Epithelial cell of prostate (primary cell): ENCODE results near the gene OPTN.
A peak's percentile ranks its signal among the peaks of the same experiment; 100 is the strongest.
"Not testable (repeated sequence)": the region's sequence is repeated elsewhere in the genome, so short reads cannot be mapped to it uniquely, and the experiment has no call there.

Experiments
- DNase-seq: peaks from one replicate; pipeline ENCODE4 v3.0.0-alpha.2; 2011; ENCODE audit warnings: low read depth, low spot score
- H3K27ac ChIP-seq: fragments of 450-650 bp; 2 replicates; pipeline ENCODE4 v1.5.1; 2017; ENCODE audit warnings: mild to moderate bottlenecking

OPTN gene

GRCh38 chr10:13117841-13118783, 18.1 kb downstream of the OPTN start:
- DNase-seq: no peak
- H3K27ac ChIP-seq: no peak overlapping the region

DNA sequence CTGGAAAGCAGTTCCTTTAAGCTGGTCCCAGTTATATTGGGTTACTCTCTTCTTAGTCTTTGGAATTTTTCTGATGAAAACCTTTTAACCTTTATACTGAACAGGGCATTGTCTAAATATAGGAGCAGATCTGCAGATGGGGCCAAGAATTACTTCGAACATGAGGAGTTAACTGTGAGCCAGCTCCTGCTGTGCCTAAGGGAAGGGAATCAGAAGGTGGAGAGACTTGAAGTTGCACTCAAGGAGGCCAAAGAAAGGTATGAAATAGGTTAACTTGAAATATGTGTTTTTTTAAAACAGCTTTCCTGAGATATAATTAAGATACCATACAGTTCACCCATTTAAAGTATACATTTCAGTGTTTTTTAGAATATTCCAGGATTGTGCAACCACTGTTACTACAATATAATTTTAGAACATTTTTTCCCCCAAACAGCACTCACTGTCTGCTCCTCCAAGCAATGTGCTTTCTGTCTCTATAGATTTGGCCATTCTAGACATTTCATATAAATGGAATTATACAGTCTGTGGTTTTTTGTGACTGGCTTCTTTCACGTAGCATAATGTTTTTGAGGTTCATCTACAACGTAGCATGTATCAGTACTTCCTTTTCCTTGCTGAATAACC, 18.9 kb downstream of the OPTN start:
- H3K27ac ChIP-seq: no peak overlapping the region
- DNase-seq: no peak

GRCh38 chr10:13120786-13121499, 21.0 kb downstream of the OPTN start:
- H3K27ac ChIP-seq: no peak overlapping the region
- DNase-seq: no peak

GRCh38 chr10:13121500-13121854, 21.5 kb downstream of the OPTN start:
- no peak for DNase-seq
- H3K27ac ChIP-seq: no peak overlapping the region

DNA sequence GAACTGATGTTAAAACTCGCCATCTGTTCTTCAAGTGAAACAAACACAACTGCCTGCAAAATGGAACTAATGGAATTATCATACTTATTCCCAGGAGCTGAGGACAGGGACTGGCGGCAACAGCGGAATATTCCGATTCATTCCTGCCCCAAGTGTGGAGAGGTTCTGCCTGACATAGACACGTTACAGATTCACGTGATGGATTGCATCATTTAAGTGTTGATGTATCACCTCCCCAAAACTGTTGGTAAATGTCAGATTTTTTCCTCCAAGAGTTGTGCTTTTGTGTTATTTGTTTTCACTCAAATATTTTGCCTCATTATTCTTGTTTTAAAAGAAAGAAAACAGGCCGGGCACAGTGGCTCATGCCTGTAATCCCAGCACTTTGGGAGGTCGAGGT, 36.7 kb downstream of the OPTN start:
- no peak for DNase-seq
- H3K27ac ChIP-seq: no peak overlapping the region

GRCh38 chr10:13139150-13139549, 39.2 kb downstream of the OPTN start:
- no peak for DNase-seq
- H3K27ac ChIP-seq: no peak overlapping the region

DNA sequence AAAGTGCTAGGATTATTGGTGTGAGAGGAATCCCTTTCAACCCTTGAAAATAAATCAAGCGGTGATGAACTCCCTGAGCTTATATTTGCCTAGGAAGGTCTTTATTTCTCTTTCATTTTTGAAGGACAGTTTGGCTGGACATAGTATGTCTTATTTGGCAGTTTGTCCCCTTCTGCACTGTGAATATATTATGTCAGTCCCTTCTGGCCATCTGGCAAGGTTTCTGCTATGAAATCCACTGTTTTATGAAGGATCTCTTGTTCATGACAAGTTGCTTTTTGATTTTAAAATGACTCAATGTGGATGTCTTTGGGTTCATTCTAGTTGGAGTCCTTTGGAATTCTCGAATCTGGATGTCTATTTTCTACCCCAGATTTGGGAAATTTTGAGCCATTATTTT, 39.7 kb downstream of the OPTN start:
- no peak for DNase-seq
- H3K27ac ChIP-seq: no peak overlapping the region

DNA sequence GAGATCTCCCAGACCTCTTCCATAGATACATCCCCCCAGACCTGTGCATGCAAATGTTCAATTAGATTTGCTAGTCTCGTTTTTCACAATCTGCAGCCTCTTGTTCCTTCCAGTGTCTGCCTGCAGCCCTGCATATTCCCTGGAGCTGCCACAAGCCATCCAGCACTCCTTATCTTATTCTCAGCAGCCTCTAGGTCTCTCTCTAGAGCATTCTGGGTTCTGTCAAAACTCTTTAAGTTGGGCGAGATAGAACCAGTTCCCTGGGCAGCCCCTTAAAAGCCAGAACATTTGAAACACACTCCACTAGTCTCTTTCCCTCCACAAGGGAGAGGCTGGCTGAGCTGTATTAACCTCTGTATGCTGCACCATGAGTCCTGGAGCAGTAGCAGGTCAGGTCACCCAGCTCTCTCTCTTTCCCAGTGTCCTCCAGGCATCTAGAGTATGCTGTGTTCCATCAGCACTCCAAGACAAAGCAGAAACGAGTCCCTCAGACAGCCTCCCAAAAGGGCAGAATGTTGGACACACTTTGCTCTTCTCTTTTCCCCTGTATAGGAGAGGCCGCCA, 40.7 kb downstream of the OPTN start:
- DNase-seq: no peak

DNA sequence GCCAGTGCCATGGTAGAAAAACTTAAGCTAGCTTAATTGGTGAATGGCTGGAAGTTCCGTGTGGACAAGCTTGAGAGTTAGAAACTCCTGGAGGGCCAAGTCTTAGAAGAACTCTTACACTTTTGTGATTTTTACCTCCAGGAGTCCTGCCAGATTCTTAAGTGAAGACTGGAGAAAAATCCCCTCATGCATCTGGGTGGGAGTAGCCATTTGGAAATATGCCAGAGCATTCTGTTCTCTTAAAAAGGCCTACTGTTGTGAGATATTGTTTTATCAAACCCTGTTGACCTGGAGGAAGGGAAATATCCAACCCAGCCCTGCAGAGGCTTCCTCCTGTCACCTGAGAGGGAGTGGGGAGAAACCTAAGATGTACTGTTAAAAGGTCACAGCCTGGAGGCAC, 43.8 kb downstream of the OPTN start:
- H3K27ac ChIP-seq: no peak overlapping the region
- DNase-seq: no peak

More for the DNA sequence above, 40.7 kb downstream of the OPTN start:
- no peak overlapping the region for H3K27ac ChIP-seq

DNA sequence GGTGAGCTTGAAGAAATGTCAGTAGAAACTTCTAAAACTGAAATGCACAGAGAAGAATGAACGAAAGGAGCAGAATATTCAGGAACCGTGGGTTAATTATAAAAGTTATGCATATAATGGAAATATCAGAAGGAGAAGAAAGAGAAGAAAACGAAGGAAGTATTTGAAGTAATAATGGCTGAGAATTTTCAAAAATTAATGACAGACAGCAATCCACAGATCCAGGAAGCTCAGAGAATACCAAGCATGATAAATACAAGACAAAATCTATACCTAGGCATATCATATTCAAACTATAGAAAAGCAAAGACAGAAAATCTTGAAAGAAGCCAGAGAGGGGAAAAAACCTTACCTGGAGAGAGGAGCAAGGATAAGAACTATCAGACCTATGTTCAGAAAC, 44.9 kb downstream of the OPTN start:
- DNase-seq: no peak
- peak overlapping the region; percentile 77 for H3K27ac ChIP-seq

GRCh38 chr10:13146379-13146778, 46.4 kb downstream of the OPTN start:
- DNase-seq: peak; percentile 40
- peak overlapping the region; percentile 77 for H3K27ac ChIP-seq

DNA sequence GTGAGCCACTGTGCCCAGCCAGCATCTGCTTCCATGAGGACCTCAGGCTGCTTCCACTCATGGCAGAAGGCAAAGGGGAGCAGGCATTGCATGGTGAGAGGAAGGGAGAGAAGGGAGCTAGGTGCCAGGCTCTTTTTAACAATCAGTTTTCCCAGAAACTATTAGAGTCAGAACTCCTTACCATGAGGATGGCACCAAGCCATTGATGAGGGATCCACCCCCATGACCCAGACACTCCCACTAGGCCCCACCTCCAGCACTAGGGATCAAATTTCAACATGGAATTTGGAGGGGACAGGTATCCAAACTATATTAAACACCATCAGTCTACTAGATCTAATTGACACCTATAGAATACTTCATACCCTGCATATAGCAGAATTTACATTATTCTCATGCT, 47.2 kb downstream of the OPTN start:
- no peak for DNase-seq

DNA sequence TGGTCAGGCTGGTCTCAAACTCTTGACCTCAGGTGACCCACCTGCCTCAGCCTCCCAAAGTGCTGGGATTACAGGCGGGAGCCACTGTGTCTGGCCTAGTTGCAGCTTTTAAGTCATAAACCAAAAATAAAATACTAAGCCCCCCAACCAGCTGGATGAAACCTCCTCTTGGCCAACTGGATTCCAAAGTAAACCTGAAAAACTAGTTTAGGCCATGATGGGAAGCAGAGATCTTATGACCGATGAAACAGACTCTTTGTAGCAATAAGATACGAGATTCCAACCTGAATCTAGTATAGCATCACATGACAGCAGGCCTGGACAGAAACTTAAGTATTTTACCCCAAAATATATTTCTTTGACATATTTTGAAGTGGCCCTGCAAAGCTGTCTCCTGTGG, 52.3 kb downstream of the OPTN start:
- DNase-seq: no peak
- no peak overlapping the region for H3K27ac ChIP-seq

More for the DNA sequence above, 47.2 kb downstream of the OPTN start:
- peak overlapping the region; percentile 77 for H3K27ac ChIP-seq

- not testable (repeated sequence) for DNase-seq, H3K27ac ChIP-seq
These were observed 55.9 kb downstream of the OPTN start for GRCh38 chr10:13155860-13156259.

DNA sequence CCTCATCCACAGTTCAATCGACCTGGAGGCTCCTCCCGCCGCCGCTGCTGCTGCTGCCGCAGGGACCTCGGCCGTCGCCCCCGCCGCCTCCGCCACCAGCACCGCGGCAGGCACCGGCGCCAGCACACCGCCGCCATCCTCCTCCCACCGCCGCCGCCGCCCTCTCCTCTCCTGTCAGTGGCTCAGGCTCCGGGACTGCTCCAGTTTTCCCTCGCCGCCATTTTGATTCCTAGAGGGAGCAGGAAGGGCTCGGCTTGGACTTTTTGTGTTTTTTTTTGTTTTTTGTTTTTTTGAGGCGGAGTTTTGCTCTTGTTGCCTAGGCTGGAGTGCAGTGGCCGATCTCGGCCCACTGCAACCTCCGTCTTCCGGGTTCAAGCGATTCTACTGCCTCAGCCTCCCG, 58.4 kb downstream of the OPTN start:
- no peak for DNase-seq
- no peak overlapping the region for H3K27ac ChIP-seq

DNA sequence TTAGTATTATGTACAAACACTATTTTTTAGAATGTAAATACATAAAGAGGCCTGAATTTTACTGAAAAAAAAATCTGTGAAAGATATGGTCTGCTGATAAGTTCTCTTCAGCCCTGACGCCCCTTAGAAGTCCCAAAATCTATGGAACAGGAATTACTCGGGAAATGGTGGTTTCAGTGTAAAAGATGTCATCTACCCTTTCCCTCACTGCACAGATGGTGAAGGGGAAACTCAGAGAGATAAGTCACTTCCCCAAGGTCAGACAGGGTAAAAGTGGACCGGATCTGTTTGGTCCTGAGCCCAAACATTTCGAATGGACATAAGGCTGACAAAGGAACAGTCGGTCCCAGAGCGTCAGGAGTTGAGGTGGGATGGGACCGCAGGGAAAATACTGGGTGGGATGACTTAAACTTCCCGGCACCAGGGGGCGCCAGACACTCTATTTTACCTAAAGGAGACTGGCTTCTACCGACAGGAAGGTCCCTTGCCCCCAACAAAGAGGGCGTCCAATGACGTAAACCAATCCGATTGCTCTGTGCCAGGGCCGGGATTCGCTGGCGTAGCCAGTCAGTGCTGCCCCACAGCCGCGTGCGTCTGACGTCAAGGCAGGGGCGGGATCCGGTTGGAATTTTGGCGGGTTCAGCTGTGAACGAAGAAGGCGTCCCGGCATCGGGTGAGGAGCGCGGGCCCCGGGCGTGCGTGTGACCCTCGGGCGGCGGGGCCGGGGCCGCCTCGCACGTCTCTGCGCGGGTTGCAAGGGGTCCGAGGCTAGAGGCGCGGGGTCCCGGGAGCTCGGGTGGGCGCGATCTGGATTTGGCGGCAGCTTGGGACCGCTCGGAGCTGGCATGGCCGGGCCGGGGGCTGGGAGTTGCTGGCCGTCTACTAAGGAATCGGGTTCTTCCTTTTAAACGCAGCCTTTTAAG, 61.2 kb downstream of the OPTN start, which contains the start of gene MCM10:
Gene MCM10 (plus strand): TSS at position 625 of the 923 bp plus-strand sequence. CDS start 2,645 bp downstream, outside the sequence.
- no peak within 1 kb of the TSS for H3K27ac ChIP-seq

GRCh38 chr10:13161857-13162271, 61.9 kb downstream of the OPTN start:
- no peak overlapping the region for H3K27ac ChIP-seq

More for the DNA sequence above, 61.2 kb downstream of the OPTN start, which contains the start of gene MCM10:
- peak; percentile 95 for DNase-seq

GRCh38 chr10:13163859-13164258, 63.9 kb downstream of the OPTN start:
- DNase-seq: no peak
- no peak overlapping the region for H3K27ac ChIP-seq

More at GRCh38 chr10:13161857-13162271, 61.9 kb downstream of the OPTN start:
- DNase-seq: no peak

DNA sequence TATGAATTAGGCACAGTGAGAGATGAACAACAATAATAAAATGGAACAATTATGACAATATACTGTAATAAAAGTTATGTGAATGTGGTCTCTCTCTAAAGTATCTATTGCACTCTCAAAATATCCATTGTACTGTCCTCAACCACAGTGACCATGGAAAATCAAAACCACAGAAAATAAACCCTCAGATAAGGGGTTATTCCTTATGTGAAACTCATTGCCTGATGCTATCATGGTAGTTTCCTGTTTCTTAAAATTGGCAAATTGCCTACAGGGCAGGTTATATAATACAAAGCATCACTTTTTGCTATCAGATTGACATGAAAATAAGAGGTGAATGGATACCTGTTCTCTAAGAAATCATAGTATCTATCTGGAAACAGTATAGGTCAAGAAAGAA, 65.2 kb downstream of the OPTN start:
- DNase-seq: no peak
- H3K27ac ChIP-seq: no peak overlapping the region
